Panc1 (cell line): ENCODE measurements around the gene THAP12. TPM values are rescaled to one million over a fixed set of nuclear protein-coding genes. Genes with fewer than 3 reads are reported as not detected.

Experiments
- ATAC-seq: fragments of 200-7000 bp; cut with Tn5 transposase; 2 replicates; pipeline ENCODE4 v1.9.1; 2020; ENCODE audit warnings: mild to moderate bottlenecking, moderate library complexity
- BruUV-seq: library from RNA; stranded (reverse); fragments of 400-500 nt; replicated peaks from 2 replicates; lab custom pipeline; 2021; lab: Mats Ljungman, UMichigan
- CTCF ChIA-PET: fragments of 300-600 bp; sonication (Branson Sonifier 250); formaldehyde crosslinking; loops from one replicate; lab custom pipeline; 2022; ENCODE audit warnings: antibody characterized with exemption; lab: Charles Lee
- POLR2A ChIA-PET: fragments of 300-600 bp; sonication (Branson Sonifier 250); formaldehyde crosslinking; loops from one replicate; lab custom pipeline; 2022; ENCODE audit warnings: antibody characterized with exemption; lab: Charles Lee
- DNase-seq: peaks from one replicate; pipeline ENCODE4 v3.0.0-alpha.2; 2010; ENCODE audit warnings: low read depth, low spot score
- H3K27ac ChIP-seq: 2 replicates; pipeline ENCODE4 v1.5.1; 2011; ENCODE audit warnings: mild to moderate bottlenecking, low read length, inconsistent platforms
- H3K27me3 ChIP-seq: fragments of 200-500 bp; sonication (Bioruptor generic); 2 replicates; pipeline ENCODE4 v1.6.0; 2014; ENCODE audit warnings: low read length, inconsistent platforms; ENCODE audit not compliant: control insufficient read depth, insufficient read depth
- H3K36me3 ChIP-seq: fragments of 200-500 bp; sonication (Bioruptor generic); 2 replicates; pipeline ENCODE4 v1.5.1; 2014; ENCODE audit warnings: inconsistent platforms, mild to moderate bottlenecking, low read length, moderate library complexity; ENCODE audit not compliant: control insufficient read depth, insufficient read depth
- H3K4me1 ChIP-seq: 2 replicates; pipeline ENCODE4 v1.5.1; 2011; ENCODE audit warnings: inconsistent platforms, mild to moderate bottlenecking, low read length, moderate library complexity; ENCODE audit not compliant: control insufficient read depth, insufficient read depth
- H3K4me3 ChIP-seq, 2 experiments: 2 replicates each; pipeline ENCODE4 v1.5.1; 2011 to 2012; ENCODE audit warnings: low read depth in 2 of 2, low read length in 2 of 2, mild to moderate bottlenecking in 2 of 2, inconsistent platforms in 1 of 2, moderate library complexity in 1 of 2
- H3K9me3 ChIP-seq: fragments of 200-500 bp; sonication (Bioruptor generic); 2 replicates; pipeline ENCODE4 v1.5.1; 2014; ENCODE audit warnings: low read depth, mild to moderate bottlenecking, inconsistent platforms, low read length, moderate library complexity; ENCODE audit not compliant: control insufficient read depth, insufficient read depth
- POLR2AphosphoS5 ChIP-seq: IDR thresholded peaks from 2 replicates; pipeline ENCODE4 v1.6.1; 2012; ENCODE audit warnings: mild to moderate bottlenecking, low read depth, low read length, moderate library complexity
- SIN3A ChIP-seq: IDR thresholded peaks from 2 replicates; pipeline ENCODE4 v1.6.1; 2012; ENCODE audit warnings: low read depth, mild to moderate bottlenecking, low read length, moderate library complexity, borderline replicate concordance; ENCODE audit not compliant: insufficient read depth
- TCF7L2 ChIP-seq: IDR thresholded peaks from 2 replicates; pipeline ENCODE4 v1.6.1; 2011; ENCODE audit warnings: mild to moderate bottlenecking, low read depth, low read length, inconsistent platforms
- in situ Hi-C: cut with HindIII; loops from 2 replicates; pipeline ENCODE4 v1.10.0; 2016; ENCODE audit warnings: low sequenced_read_pairs, low pct_unique_long_range_greater_than_20kb
- intact Hi-C: fragments of 100-400 bp; cut with micrococcal nuclease; formaldehyde crosslinking; loops from one replicate; pipeline ENCODE4 v1.10.0; 2022; ENCODE audit not compliant: unreplicated experiment
- total RNA-seq: library from RNA; stranded (reverse); gene quantifications from one replicate; pipeline ENCODE4 v1.2.1, GENCODE V29; 2021; ENCODE audit not compliant: unreplicated experiment
- TF ChIP-seq, protein P1 (sequence below), 2 experiments: IDR thresholded peaks; 2 replicates each; pipeline ENCODE4 v1.6.1; 2011 to 2012; ENCODE audit warnings: low read depth in 2 of 2, control low read depth in 1 of 2, low read length in 1 of 2, mild to moderate bottlenecking in 1 of 2, moderate library complexity in 1 of 2; ENCODE audit not compliant: insufficient read depth in 1 of 2
- TF ChIP-seq, protein P2 (sequence below): fragments of 450-650 bp; IDR thresholded peaks from 2 replicates; pipeline ENCODE4 v1.5.1; 2017; ENCODE audit warnings: mild to moderate bottlenecking

THAP12 gene
- total RNA-seq, 1 experiment from 2014 or later: 57.3 TPM

DNA sequence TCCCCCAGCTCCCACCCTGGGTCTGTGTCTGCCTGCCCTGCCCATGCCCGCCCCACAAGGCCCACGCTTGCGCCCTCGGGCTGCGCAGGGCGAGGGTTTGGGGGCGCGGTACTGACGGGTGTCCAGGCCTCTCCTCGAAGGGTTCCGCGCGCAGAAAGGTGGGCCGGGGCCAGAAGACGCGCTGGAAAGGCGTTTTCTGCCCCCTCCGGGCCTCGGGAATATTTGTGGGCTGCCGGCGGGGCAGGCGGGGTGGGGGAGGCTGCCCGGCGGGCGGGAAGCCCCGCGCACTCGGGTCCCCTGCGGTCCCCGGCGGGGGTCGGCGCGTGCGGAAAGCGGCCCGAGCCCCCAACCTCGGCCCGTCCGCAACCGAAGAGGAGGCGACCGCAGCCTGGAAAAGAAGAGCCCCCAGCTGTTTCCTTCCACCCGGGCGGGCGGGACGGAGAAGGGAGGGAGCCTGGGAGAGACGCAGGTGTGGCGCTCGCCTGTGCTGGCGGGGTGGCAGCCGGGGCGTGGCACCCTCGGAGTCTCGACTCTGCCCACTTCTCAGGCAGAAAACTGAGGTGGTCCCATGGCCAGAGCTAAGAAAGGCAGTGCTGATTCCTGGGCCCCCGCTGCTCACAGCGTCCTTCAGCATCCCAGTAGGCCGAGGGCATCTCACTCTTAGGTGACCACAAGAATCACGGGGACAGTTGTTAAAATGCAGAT lies 59.0 kb downstream of the THAP12 start:
- intact Hi-C loops (no loop called here), in situ Hi-C loops (no loop called here)
- Histone ChIP-seq H3K4me3 (no peak overlapping the region), H3K9me3 (no peaks in the 10 kb centered on the region), H3K36me3 (no peaks in the 10 kb centered on the region), H3K27me3 (peaks cover 3% of the 10 kb centered on the region; the same call in 1 of the 2 replicates), H3K4me1 (no peaks in the 10 kb centered on the region), H3K27ac (no peak overlapping the region)
- POLR2A ChIA-PET: no interaction called here
- no peak for DNase-seq
- no peak for ATAC-seq
- no TSS peak for BruUV-seq
- CTCF ChIA-PET: no interaction called here
- TF ChIP-seq POLR2AphosphoS5 (no peak), SIN3A (no peak), TCF7L2 (no peak)
- TF ChIP-seq, protein P1, sequence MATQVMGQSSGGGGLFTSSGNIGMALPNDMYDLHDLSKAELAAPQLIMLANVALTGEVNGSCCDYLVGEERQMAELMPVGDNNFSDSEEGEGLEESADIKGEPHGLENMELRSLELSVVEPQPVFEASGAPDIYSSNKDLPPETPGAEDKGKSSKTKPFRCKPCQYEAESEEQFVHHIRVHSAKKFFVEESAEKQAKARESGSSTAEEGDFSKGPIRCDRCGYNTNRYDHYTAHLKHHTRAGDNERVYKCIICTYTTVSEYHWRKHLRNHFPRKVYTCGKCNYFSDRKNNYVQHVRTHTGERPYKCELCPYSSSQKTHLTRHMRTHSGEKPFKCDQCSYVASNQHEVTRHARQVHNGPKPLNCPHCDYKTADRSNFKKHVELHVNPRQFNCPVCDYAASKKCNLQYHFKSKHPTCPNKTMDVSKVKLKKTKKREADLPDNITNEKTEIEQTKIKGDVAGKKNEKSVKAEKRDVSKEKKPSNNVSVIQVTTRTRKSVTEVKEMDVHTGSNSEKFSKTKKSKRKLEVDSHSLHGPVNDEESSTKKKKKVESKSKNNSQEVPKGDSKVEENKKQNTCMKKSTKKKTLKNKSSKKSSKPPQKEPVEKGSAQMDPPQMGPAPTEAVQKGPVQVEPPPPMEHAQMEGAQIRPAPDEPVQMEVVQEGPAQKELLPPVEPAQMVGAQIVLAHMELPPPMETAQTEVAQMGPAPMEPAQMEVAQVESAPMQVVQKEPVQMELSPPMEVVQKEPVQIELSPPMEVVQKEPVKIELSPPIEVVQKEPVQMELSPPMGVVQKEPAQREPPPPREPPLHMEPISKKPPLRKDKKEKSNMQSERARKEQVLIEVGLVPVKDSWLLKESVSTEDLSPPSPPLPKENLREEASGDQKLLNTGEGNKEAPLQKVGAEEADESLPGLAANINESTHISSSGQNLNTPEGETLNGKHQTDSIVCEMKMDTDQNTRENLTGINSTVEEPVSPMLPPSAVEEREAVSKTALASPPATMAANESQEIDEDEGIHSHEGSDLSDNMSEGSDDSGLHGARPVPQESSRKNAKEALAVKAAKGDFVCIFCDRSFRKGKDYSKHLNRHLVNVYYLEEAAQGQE (IDR thresholded peaks at IDR 0.05; ENCODE audit: insufficient read depth in 1 of 2, low read depth in 2 of 2, low read length in 1 of 2): no peak
- TF ChIP-seq, protein P2, sequence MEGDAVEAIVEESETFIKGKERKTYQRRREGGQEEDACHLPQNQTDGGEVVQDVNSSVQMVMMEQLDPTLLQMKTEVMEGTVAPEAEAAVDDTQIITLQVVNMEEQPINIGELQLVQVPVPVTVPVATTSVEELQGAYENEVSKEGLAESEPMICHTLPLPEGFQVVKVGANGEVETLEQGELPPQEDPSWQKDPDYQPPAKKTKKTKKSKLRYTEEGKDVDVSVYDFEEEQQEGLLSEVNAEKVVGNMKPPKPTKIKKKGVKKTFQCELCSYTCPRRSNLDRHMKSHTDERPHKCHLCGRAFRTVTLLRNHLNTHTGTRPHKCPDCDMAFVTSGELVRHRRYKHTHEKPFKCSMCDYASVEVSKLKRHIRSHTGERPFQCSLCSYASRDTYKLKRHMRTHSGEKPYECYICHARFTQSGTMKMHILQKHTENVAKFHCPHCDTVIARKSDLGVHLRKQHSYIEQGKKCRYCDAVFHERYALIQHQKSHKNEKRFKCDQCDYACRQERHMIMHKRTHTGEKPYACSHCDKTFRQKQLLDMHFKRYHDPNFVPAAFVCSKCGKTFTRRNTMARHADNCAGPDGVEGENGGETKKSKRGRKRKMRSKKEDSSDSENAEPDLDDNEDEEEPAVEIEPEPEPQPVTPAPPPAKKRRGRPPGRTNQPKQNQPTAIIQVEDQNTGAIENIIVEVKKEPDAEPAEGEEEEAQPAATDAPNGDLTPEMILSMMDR: no peak

DNA sequence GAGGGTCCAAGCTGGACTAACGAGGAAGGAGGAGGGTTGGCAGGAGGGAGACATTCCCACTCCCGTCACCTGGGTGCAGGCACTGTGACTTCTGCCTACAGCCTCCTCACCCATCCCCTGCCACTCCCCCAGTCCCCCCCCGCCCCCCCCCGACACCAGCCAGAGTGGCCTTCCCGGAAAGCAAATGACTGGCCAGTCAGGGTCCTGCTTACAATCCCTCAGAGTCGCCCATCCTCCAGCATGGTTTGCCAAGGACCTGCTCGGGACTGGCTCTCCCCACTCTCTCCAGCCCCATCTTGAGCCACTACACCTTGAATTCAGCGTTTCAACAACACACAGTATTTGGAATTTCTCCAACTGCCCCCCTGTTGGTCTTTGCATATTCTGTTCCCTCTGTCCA lies 59.6 kb downstream of the THAP12 start:
- no peak for ATAC-seq
- POLR2A ChIA-PET: interaction anchor here (0.6 kb wide), 1 partner anchor 248 kb away, joined by 3 read pairs; no protein-coding TSS in a partner anchor
- intact Hi-C loops: no loop called here

More for the DNA sequence above, 59.6 kb downstream of the THAP12 start:
- Histone ChIP-seq H3K27ac (no peak overlapping the region), H3K4me1 (no peaks in the 10 kb centered on the region), H3K36me3 (no peaks in the 10 kb centered on the region), H3K9me3 (no peaks in the 10 kb centered on the region), H3K27me3 (peaks cover 3% of the 10 kb centered on the region; the same call in 1 of the 2 replicates), H3K4me3 (no peak overlapping the region)
- no peak for DNase-seq
- CTCF ChIA-PET: interaction anchor here (0.6 to 0.7 kb wide), 2 partner anchors 55 to 562 kb away, joined by 4 to 8 read pairs; no protein-coding TSS in a partner anchor
- TF ChIP-seq, protein P2: no peak
- TF ChIP-seq SIN3A (no peak), TCF7L2 (no peak), POLR2AphosphoS5 (no peak)
- TF ChIP-seq, protein P1 (IDR thresholded peaks at IDR 0.05; ENCODE audit: insufficient read depth in 1 of 2, low read depth in 2 of 2, low read length in 1 of 2): no peak
- BruUV-seq: no TSS peak
- in situ Hi-C loops: no loop called here
